Astrocyte (in vitro differentiated cells and primary cell): Measurements from ENCODE around the gene SLC25A20. TPM values are rescaled to one million over a fixed set of nuclear protein-coding genes. Genes with fewer than 3 reads are reported as not detected.

ENCODE experiments used
- DNase-seq: peaks from one replicate; pipeline ENCODE4 v3.0.0-alpha.2; 2010; ENCODE audit warnings: low read depth
- FAIRE-seq: peaks from 2 replicates; lab custom pipeline; 2011; peaks lifted over from hg19 to GRCh38; lab: Jason Lieb, UNC
- H2AFZ ChIP-seq: 2 replicates; pipeline ENCODE4 v1.6.0; 2012; ENCODE audit warnings: low read depth, low read length, inconsistent platforms
- H3K27ac ChIP-seq: 2 replicates; pipeline ENCODE4 v1.5.1; 2011; ENCODE audit warnings: low read depth, low read length, inconsistent platforms
- H3K27me3 ChIP-seq: 2 replicates; pipeline ENCODE4 v1.6.0; 2011; ENCODE audit warnings: low read length, inconsistent platforms; ENCODE audit not compliant: insufficient read depth
- H3K36me3 ChIP-seq: 2 replicates; pipeline ENCODE4 v1.5.1; 2011; ENCODE audit warnings: low read length, inconsistent platforms; ENCODE audit not compliant: insufficient read depth
- H3K4me1 ChIP-seq: 2 replicates; pipeline ENCODE4 v1.5.1; 2011; ENCODE audit warnings: low read length, inconsistent platforms; ENCODE audit not compliant: insufficient read depth
- H3K4me2 ChIP-seq: 2 replicates; pipeline ENCODE4 v1.6.0; 2012; ENCODE audit warnings: low read length, inconsistent platforms
- H3K4me3 ChIP-seq: 2 replicates; pipeline ENCODE4 v1.5.1; 2011; ENCODE audit warnings: low read depth, mild to moderate bottlenecking, low read length, inconsistent platforms; ENCODE audit not compliant: insufficient read depth
- H3K79me2 ChIP-seq: 2 replicates; pipeline ENCODE4 v1.6.0; 2012; ENCODE audit warnings: mild to moderate bottlenecking, low read length, inconsistent platforms; ENCODE audit not compliant: insufficient read depth
- H3K9ac ChIP-seq: 2 replicates; pipeline ENCODE4 v1.6.0; 2012; ENCODE audit warnings: mild to moderate bottlenecking, low read length, inconsistent platforms
- H3K9me3 ChIP-seq: 2 replicates; pipeline ENCODE4 v1.5.1; 2012; ENCODE audit warnings: low read depth, mild to moderate bottlenecking, low read length, inconsistent platforms; ENCODE audit not compliant: insufficient read depth
- H4K20me1 ChIP-seq: 2 replicates; pipeline ENCODE4 v1.6.0; 2012; ENCODE audit warnings: low read length, inconsistent platforms; ENCODE audit not compliant: insufficient read depth
- H3K27ac Mint-ChIP-seq: one replicate; pipeline ENCODE4 v1.8.0; 2021; ENCODE audit warnings: mild to moderate bottlenecking, mixed read lengths; ENCODE audit not compliant: unreplicated experiment
- H3K27me3 Mint-ChIP-seq: one replicate; pipeline ENCODE4 v1.8.0; 2021; ENCODE audit warnings: low read depth, mixed read lengths; ENCODE audit not compliant: unreplicated experiment
- H3K36me3 Mint-ChIP-seq: one replicate; pipeline ENCODE4 v1.8.0; 2021; ENCODE audit warnings: low read depth, mixed read lengths; ENCODE audit not compliant: unreplicated experiment
- H3K4me1 Mint-ChIP-seq: one replicate; pipeline ENCODE4 v1.8.0; 2021; ENCODE audit warnings: low read depth, mixed read lengths; ENCODE audit not compliant: unreplicated experiment
- H3K4me3 Mint-ChIP-seq: one replicate; pipeline ENCODE4 v1.8.0; 2021; ENCODE audit warnings: mild to moderate bottlenecking, moderate library complexity, mixed read lengths; ENCODE audit not compliant: unreplicated experiment
- H3K9me3 Mint-ChIP-seq: one replicate; pipeline ENCODE4 v1.8.0; 2021; ENCODE audit warnings: mild to moderate bottlenecking, mixed read lengths; ENCODE audit not compliant: unreplicated experiment
- EZH2 ChIP-seq: IDR thresholded peaks from 2 replicates; pipeline ENCODE4 v1.6.1; 2012; ENCODE audit warnings: mild to moderate bottlenecking, low read length, inconsistent platforms; ENCODE audit not compliant: insufficient read depth
- total RNA-seq: library from RNA; stranded (reverse); gene quantifications from 2 replicates; pipeline ENCODE4 v1.2.1, GENCODE V29; 2021
- TF ChIP-seq, protein P1 (sequence below): IDR thresholded peaks from 2 replicates; pipeline ENCODE4 v1.5.1; 2011; ENCODE audit warnings: low read depth, mild to moderate bottlenecking, inconsistent platforms, low read length, moderate library complexity; ENCODE audit not compliant: insufficient read depth

SLC25A20 gene
- total RNA-seq, 1 donor from 2014 or later, result 25.0 TPM

- no peaks in the 10 kb centered on the region for H3K27me3 ChIP-seq
- no peaks in the 10 kb centered on the region for H4K20me1 ChIP-seq
- TF ChIP-seq EZH2, result no peak
- TF ChIP-seq, protein P1, sequence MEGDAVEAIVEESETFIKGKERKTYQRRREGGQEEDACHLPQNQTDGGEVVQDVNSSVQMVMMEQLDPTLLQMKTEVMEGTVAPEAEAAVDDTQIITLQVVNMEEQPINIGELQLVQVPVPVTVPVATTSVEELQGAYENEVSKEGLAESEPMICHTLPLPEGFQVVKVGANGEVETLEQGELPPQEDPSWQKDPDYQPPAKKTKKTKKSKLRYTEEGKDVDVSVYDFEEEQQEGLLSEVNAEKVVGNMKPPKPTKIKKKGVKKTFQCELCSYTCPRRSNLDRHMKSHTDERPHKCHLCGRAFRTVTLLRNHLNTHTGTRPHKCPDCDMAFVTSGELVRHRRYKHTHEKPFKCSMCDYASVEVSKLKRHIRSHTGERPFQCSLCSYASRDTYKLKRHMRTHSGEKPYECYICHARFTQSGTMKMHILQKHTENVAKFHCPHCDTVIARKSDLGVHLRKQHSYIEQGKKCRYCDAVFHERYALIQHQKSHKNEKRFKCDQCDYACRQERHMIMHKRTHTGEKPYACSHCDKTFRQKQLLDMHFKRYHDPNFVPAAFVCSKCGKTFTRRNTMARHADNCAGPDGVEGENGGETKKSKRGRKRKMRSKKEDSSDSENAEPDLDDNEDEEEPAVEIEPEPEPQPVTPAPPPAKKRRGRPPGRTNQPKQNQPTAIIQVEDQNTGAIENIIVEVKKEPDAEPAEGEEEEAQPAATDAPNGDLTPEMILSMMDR, result no peak
- no peak for FAIRE-seq
- H3K36me3 ChIP-seq, result no peaks in the 10 kb centered on the region
- H3K9ac ChIP-seq, result no peak overlapping the region
- no peaks in the 10 kb centered on the region for H3K4me1 ChIP-seq
- no peaks in the 10 kb centered on the region for H3K9me3 ChIP-seq
- no peaks in the 10 kb centered on the region for H3K79me2 ChIP-seq
- H3K27ac ChIP-seq, result no peak overlapping the region
- no peaks in the 10 kb centered on the region for H3K9me3 Mint-ChIP-seq
- H3K36me3 Mint-ChIP-seq, result peaks cover 14% of the 10 kb centered on the region
- no peak overlapping the region for H3K27ac Mint-ChIP-seq
- H3K4me2 ChIP-seq, result no peak overlapping the region
- H3K4me3 Mint-ChIP-seq, result no peak overlapping the region
- H3K4me1 Mint-ChIP-seq, result no peaks in the 10 kb centered on the region
- no peak overlapping the region for H3K4me3 ChIP-seq
- no peak overlapping the region for H2AFZ ChIP-seq
- no peaks in the 10 kb centered on the region for H3K27me3 Mint-ChIP-seq
- DNase-seq, result no peak
Measured at GRCh38 chr3:48856469-48856868, 42.2 kb downstream of the SLC25A20 start.

GRCh38 chr3:48855681-48856447 lies 42.8 kb downstream of the SLC25A20 start:
- Histone ChIP-seq H3K4me1 (no peaks in the 10 kb centered on the region), H3K4me2 (no peak overlapping the region), H3K79me2 (no peaks in the 10 kb centered on the region), H3K9me3 (no peaks in the 10 kb centered on the region), H3K27ac (no peak overlapping the region), H3K9ac (no peak overlapping the region), H3K27me3 (no peaks in the 10 kb centered on the region), H3K36me3 (no peaks in the 10 kb centered on the region), H3K4me3 (no peak overlapping the region), H4K20me1 (no peaks in the 10 kb centered on the region), H2AFZ (no peak overlapping the region)
- H3K27me3 Mint-ChIP-seq, result no peaks in the 10 kb centered on the region
- FAIRE-seq (no peak), DNase-seq (no peak)
- no peak overlapping the region for H3K4me3 Mint-ChIP-seq
- H3K27ac Mint-ChIP-seq, result no peak overlapping the region
- H3K9me3 Mint-ChIP-seq, result no peaks in the 10 kb centered on the region
- TF ChIP-seq, protein P1, result no peak
- no peak for TF ChIP-seq EZH2
- no peaks in the 10 kb centered on the region for H3K4me1 Mint-ChIP-seq
- peaks cover 14% of the 10 kb centered on the region for H3K36me3 Mint-ChIP-seq

DNA sequence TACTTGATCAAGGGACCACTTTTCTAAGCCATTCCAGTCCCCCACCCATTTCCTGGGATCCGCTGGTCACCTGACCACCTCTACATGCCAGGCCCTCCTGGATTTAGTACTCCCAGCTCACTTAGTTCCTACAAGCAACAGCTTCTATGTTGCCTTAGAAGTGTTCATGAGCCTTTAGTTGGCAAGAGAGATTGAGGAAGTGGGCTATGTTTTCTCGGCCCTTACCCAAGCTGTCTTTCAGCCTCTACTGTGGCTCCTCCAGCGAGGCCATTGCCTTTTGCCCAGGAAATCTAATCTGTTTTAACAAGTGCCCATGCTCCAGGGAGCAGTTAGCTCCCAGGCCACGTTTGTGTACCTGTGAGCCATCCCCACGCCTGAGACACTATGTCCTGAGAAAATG lies 46.5 kb downstream of the SLC25A20 start:
- no peaks in the 10 kb centered on the region for H4K20me1 ChIP-seq
- H2AFZ ChIP-seq, result no peak overlapping the region
- Mint-ChIP-seq H3K27me3 (no peaks in the 10 kb centered on the region), H3K9me3 (no peaks in the 10 kb centered on the region), H3K4me3 (no peak overlapping the region), H3K4me1 (no peaks in the 10 kb centered on the region), H3K27ac (no peak overlapping the region), H3K36me3 (peaks cover 6% of the 10 kb centered on the region)
- no peaks in the 10 kb centered on the region for H3K9me3 ChIP-seq
- H3K9ac ChIP-seq, result no peak overlapping the region
- no peak for FAIRE-seq
- H3K27me3 ChIP-seq, result no peaks in the 10 kb centered on the region
- DNase-seq, result no peak
- H3K4me2 ChIP-seq, result no peak overlapping the region
- H3K79me2 ChIP-seq, result peaks cover 1% of the 10 kb centered on the region
- no peak overlapping the region for H3K4me3 ChIP-seq
- peaks cover 4% of the 10 kb centered on the region for H3K4me1 ChIP-seq
- H3K36me3 ChIP-seq, result no peaks in the 10 kb centered on the region
- TF ChIP-seq, protein P1, result no peak
- TF ChIP-seq EZH2, result no peak
- H3K27ac ChIP-seq, result no peak overlapping the region
